ENCODE measurements around the gene MEP1A. TPM values are rescaled to one million over a fixed set of nuclear protein-coding genes. Genes with fewer than 3 reads are reported as not detected.
"Not testable (repeated sequence)": the region's sequence is repeated elsewhere in the genome, so short reads cannot be mapped to it uniquely, and the experiment has no call there.

The MEP1A gene
- total RNA-seq, 4 donors from 2014 or later = not detected

DNA sequence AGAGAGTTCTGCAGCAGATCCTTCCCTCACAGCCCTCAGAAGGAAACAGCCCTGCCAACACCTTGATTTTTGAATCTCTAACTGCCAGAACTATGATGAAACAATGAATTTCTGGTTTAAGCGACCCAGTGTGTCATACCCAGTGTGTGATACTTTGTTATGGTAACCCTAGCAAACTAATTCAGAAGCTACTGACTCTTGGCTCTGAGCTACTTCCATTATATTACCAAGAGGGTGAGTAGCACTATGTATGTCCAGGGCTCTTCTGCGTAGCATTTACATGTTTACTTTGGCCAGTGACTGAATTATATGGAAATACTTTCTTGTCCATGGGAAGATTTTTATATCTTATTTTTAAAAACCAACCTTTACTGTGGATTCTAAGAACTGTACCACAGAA is 29.7 kb upstream of the MEP1A start:
- TF ChIP-seq, protein P1, sequence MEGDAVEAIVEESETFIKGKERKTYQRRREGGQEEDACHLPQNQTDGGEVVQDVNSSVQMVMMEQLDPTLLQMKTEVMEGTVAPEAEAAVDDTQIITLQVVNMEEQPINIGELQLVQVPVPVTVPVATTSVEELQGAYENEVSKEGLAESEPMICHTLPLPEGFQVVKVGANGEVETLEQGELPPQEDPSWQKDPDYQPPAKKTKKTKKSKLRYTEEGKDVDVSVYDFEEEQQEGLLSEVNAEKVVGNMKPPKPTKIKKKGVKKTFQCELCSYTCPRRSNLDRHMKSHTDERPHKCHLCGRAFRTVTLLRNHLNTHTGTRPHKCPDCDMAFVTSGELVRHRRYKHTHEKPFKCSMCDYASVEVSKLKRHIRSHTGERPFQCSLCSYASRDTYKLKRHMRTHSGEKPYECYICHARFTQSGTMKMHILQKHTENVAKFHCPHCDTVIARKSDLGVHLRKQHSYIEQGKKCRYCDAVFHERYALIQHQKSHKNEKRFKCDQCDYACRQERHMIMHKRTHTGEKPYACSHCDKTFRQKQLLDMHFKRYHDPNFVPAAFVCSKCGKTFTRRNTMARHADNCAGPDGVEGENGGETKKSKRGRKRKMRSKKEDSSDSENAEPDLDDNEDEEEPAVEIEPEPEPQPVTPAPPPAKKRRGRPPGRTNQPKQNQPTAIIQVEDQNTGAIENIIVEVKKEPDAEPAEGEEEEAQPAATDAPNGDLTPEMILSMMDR (IDR thresholded peaks at IDR 0.05) = no peak
- ATAC-seq (ENCODE audit: low FRiP score) (no peak), DNase-seq (ENCODE audit: low spot score) (no peak)

DNA sequence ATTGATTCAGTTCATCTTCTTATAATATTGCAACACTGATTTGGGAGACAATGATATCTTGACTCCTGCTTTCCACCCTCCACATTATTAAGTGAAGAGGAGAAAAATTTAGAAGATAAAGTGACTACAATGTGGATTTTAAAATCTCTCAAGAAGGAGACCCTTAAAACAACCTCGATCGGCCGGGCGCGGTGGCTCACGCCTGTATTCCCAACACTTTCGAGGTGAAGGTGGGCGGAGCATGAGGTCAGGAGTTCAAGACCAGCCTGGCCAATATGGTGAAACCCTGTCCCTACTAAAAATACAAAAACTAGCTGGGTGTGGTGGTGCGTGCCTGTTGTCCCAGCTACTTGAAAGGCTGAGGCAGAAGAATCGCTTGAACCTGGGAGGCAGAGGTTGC is 28.9 kb upstream of the MEP1A start:
- not testable (repeated sequence) for ATAC-seq (ENCODE audit: low FRiP score); DNase-seq (ENCODE audit: low spot score)

DNA sequence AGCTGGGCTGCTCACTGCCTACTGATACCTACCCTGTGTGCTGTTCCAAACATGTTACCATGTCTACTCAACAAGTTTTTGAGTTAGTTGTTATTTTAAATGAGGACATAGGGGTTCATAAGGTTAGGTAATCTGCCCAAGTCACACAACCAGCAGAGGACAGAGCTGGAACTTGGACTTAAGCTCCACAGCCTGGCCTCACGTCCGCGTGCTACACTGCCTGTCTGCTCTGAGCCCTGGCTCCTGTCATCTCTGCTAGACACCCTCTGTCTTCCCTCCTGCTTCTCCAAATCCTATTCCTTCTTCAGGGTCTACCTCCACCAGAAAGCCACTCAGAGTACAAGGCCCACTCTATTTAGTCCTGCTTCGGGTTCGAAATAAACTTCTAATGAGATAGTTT is 28.2 kb upstream of the MEP1A start:
- TF ChIP-seq, protein P1 (IDR thresholded peaks at IDR 0.05) = no peak
- no peak for DNase-seq (ENCODE audit: low spot score)
- no peak for ATAC-seq (ENCODE audit: low FRiP score)

DNA sequence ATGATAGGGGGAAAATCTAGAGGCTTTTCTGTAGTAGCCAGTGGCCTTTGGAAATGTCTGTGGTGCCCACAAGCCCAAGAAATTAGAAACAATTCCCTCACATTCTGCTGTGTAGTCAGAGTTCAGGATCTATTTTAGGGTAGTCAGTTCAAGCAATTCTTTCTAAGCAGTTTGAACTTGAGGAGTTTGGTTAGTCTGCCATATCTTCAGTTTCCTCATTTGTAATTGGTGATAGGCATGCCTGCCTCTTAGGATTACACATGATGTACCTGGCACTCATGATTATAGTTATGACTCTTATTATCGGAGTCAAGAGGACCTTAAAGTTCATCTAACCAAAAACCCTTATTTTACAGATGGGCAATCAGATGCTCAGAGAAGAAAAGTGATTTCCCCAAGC is 21.2 kb upstream of the MEP1A start:
- no peak for DNase-seq (ENCODE audit: low spot score)
- TF ChIP-seq, protein P1 (IDR thresholded peaks at IDR 0.05) = no peak
- no peak for ATAC-seq (ENCODE audit: low FRiP score)

DNA sequence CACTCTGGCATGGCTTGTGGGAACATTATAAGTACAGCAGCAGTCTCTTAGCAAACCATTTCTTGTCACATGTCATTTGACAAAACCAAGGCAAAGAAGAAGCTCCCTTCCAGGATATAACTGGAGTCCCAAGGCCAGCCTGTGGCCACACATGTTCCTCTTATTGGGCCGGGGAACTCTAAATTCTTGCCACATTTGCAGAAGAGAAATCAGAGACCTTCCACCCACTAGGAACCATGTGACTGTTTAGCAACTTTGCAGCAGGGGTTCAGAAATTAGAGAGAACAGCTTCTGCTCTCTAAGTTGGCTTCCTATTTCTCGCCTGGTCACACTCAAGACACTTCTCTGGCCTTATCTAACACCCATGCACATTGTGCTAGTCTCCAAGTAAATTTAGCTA is 20.4 kb upstream of the MEP1A start:
- DNase-seq (ENCODE audit: low spot score) = no peak
- TF ChIP-seq, protein P1 (IDR thresholded peaks at IDR 0.05) = no peak
- ATAC-seq (ENCODE audit: low FRiP score) = no peak

DNA sequence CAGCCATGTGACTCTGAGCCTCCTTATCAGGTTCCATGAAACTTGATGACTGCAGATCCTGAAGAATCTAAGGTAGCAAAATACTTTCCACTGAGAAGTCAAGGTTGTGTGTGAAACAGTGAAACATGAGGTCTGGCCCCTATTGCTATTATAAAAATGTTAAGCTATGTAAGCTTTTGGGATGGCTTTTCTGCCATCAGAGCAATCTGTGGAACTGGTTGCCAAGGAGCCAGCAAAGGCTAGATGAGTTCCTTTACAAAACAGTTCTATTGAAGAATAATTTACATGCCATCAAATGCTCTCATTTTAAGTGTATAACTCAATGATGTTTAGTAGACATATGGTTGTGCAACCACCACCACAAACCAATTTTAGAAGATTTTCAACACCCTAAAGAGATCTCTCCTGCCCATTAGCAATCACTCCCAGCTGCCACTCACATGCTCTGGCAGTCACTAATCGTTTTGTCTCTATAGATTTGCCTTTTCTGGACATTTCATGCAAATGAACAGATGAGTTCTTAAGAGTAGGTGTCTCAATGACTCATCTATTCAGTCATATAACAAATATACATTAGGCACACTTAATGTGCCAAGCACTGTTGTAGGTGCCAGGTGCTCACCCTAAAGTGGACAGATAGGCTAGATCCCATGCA is 19.9 kb upstream of the MEP1A start:
- DNase-seq (ENCODE audit: low spot score) (no peak), ATAC-seq (ENCODE audit: low FRiP score) (no peak)
- TF ChIP-seq, protein P1 (IDR thresholded peaks at IDR 0.05) = no peak

DNA sequence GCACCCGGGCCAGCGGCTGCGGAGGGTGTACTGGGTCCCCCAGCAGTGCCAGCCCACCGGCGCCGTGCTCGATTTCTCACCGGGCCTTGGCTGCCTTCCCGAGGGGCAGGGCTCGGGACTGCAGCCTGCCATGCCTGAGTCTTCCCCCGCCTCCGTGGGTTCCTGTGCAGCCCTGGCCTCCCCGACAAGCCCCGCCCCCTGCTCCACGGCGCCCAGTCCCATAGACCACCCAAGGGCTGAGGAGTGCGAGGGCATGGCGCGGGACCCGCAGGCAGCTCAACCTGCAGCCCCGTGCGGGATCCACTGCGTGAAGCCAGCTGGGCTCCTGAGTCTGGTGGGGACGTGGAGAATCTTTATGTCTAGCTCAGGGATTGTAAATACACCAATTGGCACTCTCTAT is 18.5 kb upstream of the MEP1A start:
- ATAC-seq (ENCODE audit: low FRiP score) = not testable (repeated sequence)

DNA sequence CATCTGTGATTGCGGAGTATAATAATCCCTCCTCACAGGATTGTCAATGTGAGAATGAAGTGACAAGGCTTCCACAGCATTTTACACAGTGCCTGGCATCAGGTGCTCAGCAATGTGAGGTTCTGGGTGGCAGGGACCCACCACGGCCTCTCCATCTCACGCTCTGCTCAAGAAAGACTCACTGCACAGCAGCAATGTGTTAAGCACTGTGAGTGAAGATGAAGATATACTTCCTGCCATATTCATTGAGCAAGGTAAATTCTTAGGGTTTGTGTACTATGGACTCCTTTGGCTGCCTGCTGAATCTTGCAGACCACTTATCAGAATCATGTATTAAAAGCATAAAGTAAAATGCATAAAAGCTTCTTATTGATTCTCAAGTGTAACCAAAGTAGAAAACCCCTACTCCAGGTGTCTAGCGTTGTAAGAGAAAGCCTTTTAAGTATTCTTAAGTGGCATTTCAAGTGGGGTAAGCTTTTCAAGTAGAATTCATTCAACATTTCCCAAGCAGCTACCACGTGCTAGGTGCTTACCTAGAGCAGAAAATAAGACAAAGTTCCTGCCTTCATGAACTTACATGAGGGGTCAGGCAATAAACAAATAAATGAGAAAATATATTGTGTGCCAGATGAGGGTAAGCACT is 17.0 kb upstream of the MEP1A start:
- ATAC-seq (ENCODE audit: low FRiP score) = no peak
- DNase-seq (ENCODE audit: low spot score) = no peak
- TF ChIP-seq, protein P1 (IDR thresholded peaks at IDR 0.05) = no peak

More for the DNA sequence above, 18.5 kb upstream of the MEP1A start:
- not testable (repeated sequence) for DNase-seq (ENCODE audit: low spot score)

All from omental fat pad (tissue), 4 donors.